ENCODE measurements around the gene TM7SF2. TPM values are rescaled to one million over a fixed set of nuclear protein-coding genes. Genes with fewer than 3 reads are reported as not detected.

TM7SF2 gene
- total RNA-seq, 3 donors from 2014 or later (not counting 1 experiment from before 2014, with no cell fraction given) = 17.0 to 23.2 (median 18.6) TPM

Other genes with a start within 250 kb of the TM7SF2 start
- 100 to 1,000 TPM; 218 to 246 (median 225) TPM for gene EHD1, start 233.3 kb upstream of the TM7SF2 start, total RNA-seq
- gene ATG2A, start 194.7 kb upstream of the TM7SF2 start, total RNA-seq = 100 to 1,000 TPM; 165 to 321 (median 259) TPM
- gene PPP2R5B, start 187.2 kb upstream of the TM7SF2 start, total RNA-seq = 10 to 100 TPM; 27.8 to 31.5 (median 28.5) TPM
- not detected for gene GPHA2, start 176.0 kb upstream of the TM7SF2 start, total RNA-seq
- gene MAJIN, start 139.8 kb upstream of the TM7SF2 start, total RNA-seq = not detected
- under 1 TPM in 1 of 3 donors, not detected in 2; 0.30 TPM for gene BATF2, start 114.9 kb upstream of the TM7SF2 start, total RNA-seq
- 10 to 100 TPM; 19.9 to 20.5 (median 20.2) TPM for gene ARL2, start 97.7 kb upstream of the TM7SF2 start, total RNA-seq
- gene SNX15, start 84.4 kb upstream of the TM7SF2 start, total RNA-seq = 10 to 100 TPM; 16.9 to 28.1 (median 27.1) TPM
- 1 to 10 TPM; 2.0 to 3.5 (median 2.8) TPM for gene SAC3D1, start 70.7 kb upstream of the TM7SF2 start, total RNA-seq
- 10 to 100 TPM; 41.6 to 54.1 (median 46.0) TPM for gene NAALADL1, start 53.3 kb upstream of the TM7SF2 start, total RNA-seq
- gene CDCA5, start 27.8 kb upstream of the TM7SF2 start, total RNA-seq = 1 to 10 TPM; 3.3 to 6.8 (median 3.8) TPM
- 10 to 100 TPM; 49.8 to 60.2 (median 50.8) TPM for gene ZFPL1, start 27.6 kb upstream of the TM7SF2 start, total RNA-seq
- 100 to 1,000 TPM; 180 to 197 (median 184) TPM for gene VPS51, start 15.7 kb upstream of the TM7SF2 start, total RNA-seq
- 1 to 10 TPM; 5.6 to 6.8 (median 6.1) TPM for gene ZNHIT2, start 5.8 kb downstream of the TM7SF2 start, total RNA-seq
- 100 to 1,000 TPM; 724 to 977 (median 968) TPM for gene FAU, start 10.3 kb downstream of the TM7SF2 start, total RNA-seq
- 10 to 100 TPM; 36.8 to 37.5 (median 36.9) TPM for gene MRPL49, start 10.4 kb downstream of the TM7SF2 start, total RNA-seq
- 100 to 1,000 TPM in 1 of 3 donors, 10 to 100 TPM in 2; 72.9 to 109 (median 90.2) TPM for gene SYVN1, start 22.6 kb downstream of the TM7SF2 start, total RNA-seq
- not detected for gene SPDYC, start 58.4 kb downstream of the TM7SF2 start, total RNA-seq
- gene CAPN1, start 70.1 kb downstream of the TM7SF2 start, total RNA-seq = 100 to 1,000 TPM; 211 to 256 (median 229) TPM
- gene POLA2, start 150.1 kb downstream of the TM7SF2 start, total RNA-seq = 10 to 100 TPM; 21.2 to 24.2 (median 22.7) TPM
- 1 to 10 TPM; 1.4 to 1.5 (median 1.5) TPM for gene CDC42EP2, start 203.0 kb downstream of the TM7SF2 start, total RNA-seq
- 100 to 1,000 TPM in 1 of 3 donors, 10 to 100 TPM in 2; 69.6 to 102 (median 89.1) TPM for gene DPF2, start 222.0 kb downstream of the TM7SF2 start, total RNA-seq
- gene TIGD3, start 242.9 kb downstream of the TM7SF2 start, total RNA-seq = 1 to 10 TPM in 2 of 3 donors, under 1 TPM in 1; 0.70 to 2.2 (median 1.2) TPM